ENCODE results near the gene DDX39B.
A peak's percentile ranks its signal among the peaks of the same experiment; 100 is the strongest.

DDX39B gene

GRCh38 chr6:31575335-31575901, 33.6 kb upstream of the DDX39B start, which contains the start of gene TNF:
TSS of gene TNF (plus strand) at chr6:31575565. CDS start at chr6:31575742, 177 bp downstream.
- DNase-seq: no peak

DNA sequence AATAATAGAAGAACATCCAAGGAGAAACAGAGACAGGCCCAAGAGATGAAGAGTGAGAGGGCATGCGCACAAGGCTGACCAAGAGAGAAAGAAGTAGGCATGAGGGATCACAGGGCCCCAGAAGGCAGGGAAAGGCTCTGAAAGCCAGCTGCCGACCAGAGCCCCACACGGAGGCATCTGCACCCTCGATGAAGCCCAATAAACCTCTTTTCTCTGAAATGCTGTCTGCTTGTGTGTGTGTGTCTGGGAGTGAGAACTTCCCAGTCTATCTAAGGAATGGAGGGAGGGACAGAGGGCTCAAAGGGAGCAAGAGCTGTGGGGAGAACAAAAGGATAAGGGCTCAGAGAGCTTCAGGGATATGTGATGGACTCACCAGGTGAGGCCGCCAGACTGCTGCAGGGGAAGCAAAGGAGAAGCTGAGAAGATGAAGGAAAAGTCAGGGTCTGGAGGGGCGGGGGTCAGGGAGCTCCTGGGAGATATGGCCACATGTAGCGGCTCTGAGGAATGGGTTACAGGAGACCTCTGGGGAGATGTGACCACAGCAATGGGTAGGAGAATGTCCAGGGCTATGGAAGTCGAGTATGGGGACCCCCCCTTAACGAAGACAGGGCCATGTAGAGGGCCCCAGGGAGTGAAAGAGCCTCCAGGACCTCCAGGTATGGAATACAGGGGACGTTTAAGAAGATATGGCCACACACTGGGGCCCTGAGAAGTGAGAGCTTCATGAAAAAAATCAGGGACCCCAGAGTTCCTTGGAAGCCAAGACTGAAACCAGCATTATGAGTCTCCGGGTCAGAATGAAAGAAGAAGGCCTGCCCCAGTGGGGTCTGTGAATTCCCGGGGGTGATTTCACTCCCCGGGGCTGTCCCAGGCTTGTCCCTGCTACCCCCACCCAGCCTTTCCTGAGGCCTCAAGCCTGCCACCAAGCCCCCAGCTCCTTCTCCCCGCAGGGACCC, 32.6 kb upstream of the DDX39B start:
- DNase-seq: no peak

GRCh38 chr6:31573239-31574105, 31.7 kb upstream of the DDX39B start:
- no peak for DNase-seq

GRCh38 chr6:31572041-31572911, 30.5 kb upstream of the DDX39B start, which contains the start of gene LTA:
TSS of gene LTA (plus strand) at chr6:31572289. CDS start at chr6:31572743, 454 bp downstream.
- DNase-seq: no peak

DNA sequence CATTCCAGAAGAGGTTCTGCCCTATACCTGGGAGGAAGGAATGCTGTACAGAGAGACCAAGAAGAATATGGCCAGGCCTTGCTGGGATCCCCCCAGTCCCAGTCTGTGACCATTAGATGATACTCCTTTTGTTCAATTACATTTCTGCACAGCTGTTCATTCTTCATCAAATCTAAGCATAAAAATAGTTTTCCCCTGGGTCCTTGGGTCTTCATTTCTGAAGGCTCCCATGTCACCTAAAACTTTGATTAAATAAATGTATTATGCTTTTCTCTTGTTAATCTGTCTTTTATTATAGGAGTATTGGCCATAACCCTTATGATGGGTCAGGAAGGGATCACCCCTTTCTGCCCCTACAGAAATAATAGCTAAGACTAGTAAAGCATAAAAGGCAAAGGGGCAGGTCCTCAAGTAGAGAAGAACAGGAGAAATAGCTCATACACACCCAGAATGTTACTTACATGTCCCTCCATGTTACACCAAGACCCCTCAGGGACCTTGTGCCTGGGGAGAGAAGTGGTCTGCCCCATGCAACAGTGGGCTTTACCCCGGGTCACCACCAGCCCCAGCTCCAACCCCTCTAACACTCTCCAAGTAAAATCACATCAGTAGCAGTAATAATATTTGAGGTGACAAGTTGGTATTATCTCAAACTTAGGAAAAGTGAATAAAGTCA, 28.2 kb upstream of the DDX39B start:
- no peak for DNase-seq

GRCh38 chr6:31568537-31568961, 26.7 kb upstream of the DDX39B start:
- DNase-seq: no peak

DNA sequence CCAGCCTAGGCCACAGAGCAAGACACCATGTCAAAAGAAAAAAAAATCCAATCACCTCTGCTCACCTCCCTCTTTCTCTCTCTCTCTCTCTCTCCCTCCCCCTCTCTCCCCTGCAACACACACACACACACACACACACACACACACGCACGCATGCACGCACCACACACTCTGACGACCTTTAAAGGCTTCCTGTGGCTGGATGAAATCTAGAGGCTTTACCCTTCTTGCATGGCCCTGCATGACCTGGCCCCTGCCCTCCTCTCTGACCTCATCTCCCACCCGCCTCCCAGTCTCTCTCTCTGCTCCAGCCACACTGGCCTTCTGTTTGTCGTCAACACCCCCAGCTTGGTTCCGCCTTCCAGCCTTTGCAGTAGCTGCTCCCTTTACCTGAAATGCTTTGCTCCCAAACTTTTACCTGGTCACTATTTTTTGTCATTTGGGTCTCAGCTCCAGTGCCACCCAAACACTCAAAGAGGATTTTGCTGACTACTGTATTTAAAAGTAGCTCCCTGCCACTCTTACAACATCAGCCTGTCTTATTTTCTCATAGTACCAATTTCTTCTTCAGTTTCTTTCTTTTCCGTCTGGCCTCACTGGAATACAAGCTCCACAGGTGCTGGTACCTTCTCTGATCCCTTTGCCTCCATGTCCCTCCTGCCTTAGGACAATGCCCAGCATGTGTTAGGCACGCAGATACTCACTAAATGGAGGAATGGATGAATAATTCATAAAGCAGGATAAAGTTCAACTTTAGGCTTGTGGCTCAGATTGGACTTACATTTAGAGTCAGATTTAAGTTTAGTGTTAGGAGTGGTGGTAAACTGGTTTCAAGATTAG, 25.9 kb upstream of the DDX39B start:
- DNase-seq: no peak

GRCh38 chr6:31560697-31561058, 18.9 kb upstream of the DDX39B start:
- DNase-seq: no peak

DNA sequence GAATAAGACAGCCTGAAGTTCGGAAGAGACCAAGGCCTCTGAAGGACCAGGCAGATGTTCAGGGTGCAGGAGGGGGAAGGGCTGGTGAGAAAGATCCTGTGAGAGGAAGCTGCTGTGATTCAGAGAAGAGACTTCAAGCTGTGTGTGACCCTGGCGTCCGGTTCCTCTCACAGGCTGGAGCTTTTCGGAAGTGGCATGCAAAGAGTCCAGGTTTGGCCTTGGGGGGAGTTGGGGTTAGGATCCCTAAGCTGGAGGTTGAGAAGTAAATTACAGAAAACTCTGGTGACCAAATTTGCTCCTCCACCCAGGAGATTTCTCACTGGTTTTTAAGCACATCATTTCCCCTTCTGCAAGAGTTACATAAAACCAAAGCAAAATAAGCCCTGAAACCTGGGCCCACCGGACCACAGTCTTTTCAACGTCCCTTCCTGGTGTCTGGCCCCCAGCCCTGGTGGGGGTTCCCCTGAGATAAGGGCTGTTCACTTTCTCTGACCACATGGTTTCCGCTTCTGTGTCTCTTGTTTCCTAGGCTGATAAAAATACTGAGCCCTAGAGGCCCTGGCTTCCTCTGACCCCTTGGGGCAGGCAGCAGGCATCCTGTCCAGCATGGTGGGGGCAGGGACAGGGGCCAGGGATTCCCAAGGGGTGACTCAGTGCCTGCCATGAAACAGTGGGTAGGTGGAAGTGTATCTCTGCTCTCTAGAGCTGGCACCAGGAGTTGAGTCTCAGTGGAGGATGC, 18.3 kb upstream of the DDX39B start:
- peak; percentile 88 for DNase-seq

DNA sequence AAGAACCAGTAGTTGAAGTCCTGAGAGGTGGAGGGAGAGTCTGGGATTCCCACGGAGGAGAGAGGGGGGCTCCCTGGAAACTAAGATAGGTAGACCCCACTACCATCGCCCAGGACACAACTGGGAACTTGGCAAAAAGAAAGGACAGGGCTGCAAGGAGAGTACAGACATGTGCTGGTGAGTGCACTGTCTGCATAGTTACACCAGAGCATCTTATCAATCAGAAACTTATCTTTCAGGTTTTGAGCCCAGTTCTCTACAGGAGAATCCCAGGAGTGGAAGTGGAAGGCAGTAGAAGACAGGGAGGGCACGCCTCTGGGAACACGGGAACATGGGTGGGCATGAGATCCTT, 17.8 kb upstream of the DDX39B start:
- no peak for DNase-seq

GRCh38 chr6:31558631-31559500, 17.1 kb upstream of the DDX39B start:
- peak; percentile 91 for DNase-seq

GRCh38 chr6:31558318-31558625, 16.5 kb upstream of the DDX39B start:
- no peak for DNase-seq

DNA sequence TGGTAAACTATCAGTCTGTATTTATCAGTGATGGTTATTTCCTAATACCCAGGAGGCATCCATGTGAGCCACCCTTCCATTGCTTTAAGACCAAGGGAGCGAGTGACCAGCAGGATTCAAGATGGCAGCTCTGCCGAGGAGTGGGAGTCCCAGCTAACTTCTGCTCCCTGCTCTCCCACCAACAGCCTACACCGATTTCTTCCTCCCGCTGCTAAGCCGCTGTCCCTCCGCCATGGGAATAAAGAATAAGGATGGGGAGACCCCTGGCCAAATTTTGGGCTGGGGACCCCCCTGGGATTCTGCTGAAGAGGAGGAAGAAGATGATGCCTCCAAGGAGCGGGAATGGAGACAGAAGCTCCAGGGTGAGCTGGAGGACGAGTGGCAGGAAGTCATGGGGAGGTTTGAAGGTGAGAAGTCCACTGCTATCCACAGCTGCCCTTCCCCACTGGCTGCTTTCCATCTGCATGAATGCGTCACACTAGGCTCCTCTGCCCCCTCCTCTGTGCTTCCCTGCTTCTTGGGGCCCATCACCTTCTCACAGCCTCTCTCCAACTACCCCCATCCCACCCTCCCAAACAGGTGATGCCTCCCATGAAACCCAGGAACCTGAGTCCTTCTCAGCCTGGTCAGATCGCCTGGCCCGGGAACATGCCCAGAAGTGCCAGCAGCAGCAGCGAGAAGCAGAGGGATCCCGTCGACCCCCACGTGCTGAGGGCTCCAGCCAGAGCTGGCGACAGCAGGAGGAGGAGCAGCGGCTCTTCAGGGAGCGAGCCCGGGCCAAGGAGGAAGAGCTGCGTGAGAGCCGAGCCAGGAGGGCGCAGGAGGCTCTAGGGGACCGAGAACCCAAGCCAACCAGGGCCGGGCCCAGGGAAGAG, 15.9 kb upstream of the DDX39B start:
- DNase-seq: no peak

DNA sequence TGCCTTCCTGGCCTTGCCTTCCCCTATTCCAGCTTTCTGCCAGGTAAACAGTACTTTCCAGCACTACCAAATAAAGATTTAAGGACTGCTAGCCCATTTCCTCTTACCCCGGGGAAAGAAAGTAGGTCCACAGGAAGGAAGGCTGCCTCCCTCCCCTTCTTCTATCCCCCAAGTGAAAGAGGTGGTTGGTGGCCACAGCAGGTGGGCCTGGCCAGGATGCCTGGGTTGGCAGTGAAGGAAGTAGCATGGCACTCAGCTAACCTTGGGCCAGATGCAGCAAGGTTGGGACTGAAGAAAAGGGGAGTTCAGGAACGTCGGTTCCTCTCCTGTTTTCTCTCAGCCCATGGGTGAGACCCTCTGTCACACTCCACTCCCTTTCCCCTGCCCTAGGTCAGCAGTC, 14.5 kb upstream of the DDX39B start:
- no peak for DNase-seq

DNA sequence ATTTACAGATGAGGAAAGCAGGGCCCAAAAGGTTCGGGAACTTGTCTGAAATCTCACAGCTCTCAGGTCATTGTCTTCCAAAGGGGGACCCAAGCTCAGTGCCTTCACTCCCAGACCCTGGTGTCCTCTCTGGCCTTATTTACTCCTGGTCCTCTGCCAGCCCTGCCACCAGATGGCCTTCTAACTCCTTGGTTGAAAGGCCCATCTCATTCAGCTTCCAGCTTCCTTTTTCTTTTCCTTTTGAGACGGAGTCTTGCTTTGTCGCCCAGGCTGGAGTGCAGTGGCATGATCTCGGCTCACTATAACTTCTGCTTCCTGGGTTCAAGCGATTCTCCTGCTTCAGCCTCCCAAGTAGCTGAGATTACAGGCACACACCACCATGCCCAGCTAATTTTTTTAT, 9.6 kb upstream of the DDX39B start:
- peak; percentile 83 for DNase-seq

DNA sequence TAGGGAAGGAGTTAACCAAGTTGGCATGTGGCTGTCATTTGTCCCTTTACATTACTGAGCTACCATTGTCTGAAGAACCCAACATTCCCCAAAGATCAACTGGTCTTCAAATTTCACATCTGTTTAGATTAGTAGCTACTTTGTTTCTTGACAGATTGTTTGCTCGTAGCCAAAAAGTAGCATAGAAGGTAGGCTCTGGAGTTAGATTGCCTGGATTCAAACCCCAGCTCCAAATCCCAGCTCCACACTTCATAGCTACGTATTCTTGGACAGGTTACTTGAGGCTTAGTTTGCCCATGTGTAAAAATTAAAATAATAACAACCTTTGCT, 6.7 kb upstream of the DDX39B start:
- no peak for DNase-seq

- DNase-seq: no peak
These were observed 6.1 kb upstream of the DDX39B start for GRCh38 chr6:31547727-31548543.
